Adrenal gland (tissue), 5 donors: ENCODE measurements around the gene ARHGAP20.

Experiments used
- POLR2A ChIP-seq, 2 donors: fragments of 450-650 bp; IDR thresholded peaks; one replicate each; pipeline ENCODE4 v1.6.1; 2017; ENCODE audit warnings: antibody characterized with exemption in 2 of 2, mild to moderate bottlenecking in 2 of 2, moderate library complexity in 1 of 2
- TF ChIP-seq, protein P1 (sequence below), 6 experiments: fragments of 450-650 bp in 4 of 6; fragments of 200-600 bp in 2 of 6; sonication (generic) in 1 of 6; IDR thresholded peaks; 1 replicate in 5 of 6; 2 replicates in 1 of 6; pipeline versions ENCODE4 v1.5.1 to v1.8.0; 2016 to 2021; ENCODE audit warnings: antibody characterized with exemption in 6 of 6, mild to moderate bottlenecking in 2 of 6, moderate library complexity in 1 of 6
- donor health status: DM: no; HTN: no; CAD: no.

DNA sequence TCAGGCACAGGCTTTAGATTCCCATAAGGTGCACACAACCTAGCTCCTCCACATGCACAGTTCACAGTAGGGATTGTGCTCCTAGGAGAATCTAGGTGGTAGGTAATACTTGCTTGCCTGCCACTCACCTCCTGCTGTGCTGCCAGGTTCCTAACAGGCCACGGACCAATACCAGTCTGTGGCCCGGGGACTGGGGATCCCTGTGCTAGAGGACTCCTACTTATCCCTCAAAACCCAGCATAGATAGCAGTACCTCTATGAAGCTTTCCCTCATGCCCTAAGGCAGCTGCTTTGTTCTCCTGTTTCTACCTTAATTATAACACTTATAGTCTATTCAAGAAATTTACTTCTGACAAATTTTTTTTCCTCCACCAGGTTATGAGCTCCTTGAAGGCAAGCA lies 36.7 kb downstream of the ARHGAP20 start:
- TF ChIP-seq, protein P1, sequence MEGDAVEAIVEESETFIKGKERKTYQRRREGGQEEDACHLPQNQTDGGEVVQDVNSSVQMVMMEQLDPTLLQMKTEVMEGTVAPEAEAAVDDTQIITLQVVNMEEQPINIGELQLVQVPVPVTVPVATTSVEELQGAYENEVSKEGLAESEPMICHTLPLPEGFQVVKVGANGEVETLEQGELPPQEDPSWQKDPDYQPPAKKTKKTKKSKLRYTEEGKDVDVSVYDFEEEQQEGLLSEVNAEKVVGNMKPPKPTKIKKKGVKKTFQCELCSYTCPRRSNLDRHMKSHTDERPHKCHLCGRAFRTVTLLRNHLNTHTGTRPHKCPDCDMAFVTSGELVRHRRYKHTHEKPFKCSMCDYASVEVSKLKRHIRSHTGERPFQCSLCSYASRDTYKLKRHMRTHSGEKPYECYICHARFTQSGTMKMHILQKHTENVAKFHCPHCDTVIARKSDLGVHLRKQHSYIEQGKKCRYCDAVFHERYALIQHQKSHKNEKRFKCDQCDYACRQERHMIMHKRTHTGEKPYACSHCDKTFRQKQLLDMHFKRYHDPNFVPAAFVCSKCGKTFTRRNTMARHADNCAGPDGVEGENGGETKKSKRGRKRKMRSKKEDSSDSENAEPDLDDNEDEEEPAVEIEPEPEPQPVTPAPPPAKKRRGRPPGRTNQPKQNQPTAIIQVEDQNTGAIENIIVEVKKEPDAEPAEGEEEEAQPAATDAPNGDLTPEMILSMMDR (IDR thresholded peaks at IDR 0.05): no peak
- TF ChIP-seq POLR2A (IDR thresholded peaks at IDR 0.05): no peak
